ENCODE measurements around the gene TTC8. TPM values are rescaled to one million over a fixed set of nuclear protein-coding genes. Genes with fewer than 3 reads are reported as not detected.
"Not testable (repeated sequence)": the region's sequence is repeated elsewhere in the genome, so short reads cannot be mapped to it uniquely, and the experiment has no call there.

The TTC8 gene
- polyA plus RNA-seq, 1 donor, result 17.4 TPM

- DNase-seq, result no peak
These were observed 1.1 kb downstream of the TTC8 start for GRCh38 chr14:88825503-88825902.

- DNase-seq, result no peak
These were observed 4.7 kb downstream of the TTC8 start for GRCh38 chr14:88829188-88829587.

GRCh38 chr14:88829685-88830302, 5.3 kb downstream of the TTC8 start:
- no peak for DNase-seq

GRCh38 chr14:88831284-88831683, 6.8 kb downstream of the TTC8 start:
- DNase-seq, result no peak

DNA sequence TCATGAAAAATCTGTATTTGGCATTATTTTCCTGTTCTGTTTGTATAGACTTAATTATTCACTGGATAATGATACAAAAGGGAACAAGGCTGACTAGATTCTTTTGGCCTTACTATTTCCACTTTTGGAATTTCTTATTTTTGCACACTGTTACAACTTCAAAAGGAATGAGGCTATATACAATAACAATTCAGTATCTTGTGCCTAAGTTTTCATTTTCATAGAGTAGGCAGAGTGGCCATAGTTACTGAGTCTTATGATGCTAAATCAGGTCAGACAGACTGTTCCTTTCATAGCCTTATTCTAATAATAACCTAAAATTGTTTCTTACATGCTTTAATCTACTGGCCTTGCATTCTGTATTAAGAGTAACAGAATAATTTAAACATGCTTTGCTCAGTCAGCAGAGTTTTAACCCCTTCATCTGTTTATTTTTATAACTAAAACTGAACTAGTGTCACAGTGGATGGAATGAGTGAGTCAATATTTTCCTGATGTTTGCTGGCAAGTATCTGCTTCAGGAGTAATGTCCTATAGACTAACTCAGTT, 10.5 kb downstream of the TTC8 start:
- no peak for DNase-seq

- no peak for DNase-seq
These were observed 11.2 kb downstream of the TTC8 start for GRCh38 chr14:88835661-88836060.

- DNase-seq, result no peak
These were observed 13.0 kb downstream of the TTC8 start for GRCh38 chr14:88837495-88837894.

DNA sequence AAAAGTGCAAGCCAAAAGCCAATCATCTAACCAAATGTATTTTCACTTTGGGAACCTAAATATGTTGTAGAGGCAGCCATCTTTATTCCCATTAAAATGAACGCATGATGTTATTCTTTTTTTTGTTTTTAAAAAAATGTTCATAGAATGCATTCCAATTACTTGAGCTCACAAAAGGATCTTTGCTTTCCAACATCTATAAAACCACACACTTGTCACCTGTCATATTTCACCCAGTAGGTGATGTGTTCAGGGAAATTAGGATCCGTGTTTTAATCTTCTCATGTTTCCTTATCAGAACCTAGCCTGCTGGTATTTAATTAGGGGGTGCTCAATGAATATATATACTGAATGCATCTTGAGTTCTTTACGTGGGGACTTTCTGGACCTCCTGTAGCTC, 13.6 kb downstream of the TTC8 start:
- no peak for DNase-seq

DNA sequence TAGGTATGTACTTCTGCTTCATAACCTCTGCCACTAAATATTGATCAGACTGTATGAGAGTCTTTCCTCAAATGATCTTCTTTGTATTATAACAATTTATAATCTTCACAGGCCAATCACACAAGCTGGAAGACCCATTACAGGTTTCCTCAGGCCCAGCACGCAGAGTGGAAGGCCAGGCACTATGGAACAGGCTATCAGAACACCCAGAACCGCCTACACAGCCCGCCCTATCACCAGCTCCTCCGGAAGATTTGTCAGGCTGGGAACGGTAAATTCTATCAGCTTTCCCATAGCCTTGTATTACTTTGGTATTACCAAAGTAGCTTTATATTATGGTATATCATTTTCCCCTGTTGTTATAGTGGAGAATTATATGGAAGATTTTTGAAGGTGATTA, 16.5 kb downstream of the TTC8 start:
- no peak for DNase-seq

GRCh38 chr14:88841741-88842140, 17.3 kb downstream of the TTC8 start:
- DNase-seq, result no peak

DNA sequence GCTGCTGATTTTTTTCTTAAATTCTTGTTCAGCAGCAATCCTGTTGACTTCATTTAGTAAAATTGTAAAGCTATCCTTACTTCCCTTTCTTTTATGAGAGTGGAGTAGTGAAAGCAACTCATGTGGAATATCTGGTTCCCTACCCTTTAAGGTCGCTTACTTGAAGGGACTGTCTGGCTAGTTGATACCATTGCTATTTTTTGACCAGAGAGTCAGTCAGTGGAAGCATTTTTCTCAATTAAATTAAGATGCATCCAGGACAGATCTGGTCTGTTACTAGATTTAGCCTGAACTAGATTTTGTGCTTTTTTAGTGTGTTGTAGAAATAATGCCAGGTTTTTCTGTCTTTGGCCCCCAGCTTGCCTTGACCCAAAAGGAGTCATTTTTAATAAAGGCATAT, 18.0 kb downstream of the TTC8 start:
- DNase-seq, result no peak

GRCh38 chr14:88844980-88845491, 20.6 kb downstream of the TTC8 start:
- DNase-seq, result no peak

DNA sequence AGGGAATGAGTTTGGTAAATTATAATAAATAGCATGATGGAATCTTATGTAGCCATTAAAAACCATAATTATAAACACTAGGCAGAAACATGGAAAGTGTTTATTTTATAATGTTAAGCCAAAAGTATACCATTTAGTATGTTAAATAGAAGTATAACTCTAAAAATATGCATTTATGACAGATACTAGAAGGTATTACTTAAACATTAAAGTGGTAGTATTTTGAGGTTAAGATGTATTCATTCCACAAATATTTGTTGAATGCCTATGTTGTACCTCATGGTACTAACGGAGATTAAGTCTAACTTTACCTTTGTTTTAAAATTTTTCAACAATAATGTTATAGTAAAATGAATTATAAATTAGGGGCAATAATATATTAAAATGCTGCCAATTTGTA, 24.1 kb downstream of the TTC8 start:
- no peak for DNase-seq

DNA sequence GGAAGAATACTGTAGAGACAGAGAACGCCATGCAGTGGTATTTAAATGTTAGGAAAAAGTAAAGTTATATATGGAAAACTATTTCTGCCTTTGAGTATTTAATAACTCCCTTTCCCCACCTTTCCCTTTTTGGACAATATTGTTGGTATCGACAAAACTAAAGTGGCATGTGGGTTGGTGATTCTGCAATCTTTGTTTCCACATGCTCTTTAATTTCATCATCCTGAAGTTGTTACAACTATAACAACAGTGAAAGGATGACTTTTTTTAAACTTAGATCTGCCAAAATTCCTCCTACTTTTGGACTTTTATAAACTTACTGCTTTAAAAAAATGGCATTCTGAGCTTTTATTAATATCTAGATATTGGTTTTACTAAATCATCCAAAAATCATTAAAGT, 25.3 kb downstream of the TTC8 start:
- no peak for DNase-seq

- DNase-seq, result no peak
These were observed 27.1 kb downstream of the TTC8 start for GRCh38 chr14:88851587-88851986.

DNA sequence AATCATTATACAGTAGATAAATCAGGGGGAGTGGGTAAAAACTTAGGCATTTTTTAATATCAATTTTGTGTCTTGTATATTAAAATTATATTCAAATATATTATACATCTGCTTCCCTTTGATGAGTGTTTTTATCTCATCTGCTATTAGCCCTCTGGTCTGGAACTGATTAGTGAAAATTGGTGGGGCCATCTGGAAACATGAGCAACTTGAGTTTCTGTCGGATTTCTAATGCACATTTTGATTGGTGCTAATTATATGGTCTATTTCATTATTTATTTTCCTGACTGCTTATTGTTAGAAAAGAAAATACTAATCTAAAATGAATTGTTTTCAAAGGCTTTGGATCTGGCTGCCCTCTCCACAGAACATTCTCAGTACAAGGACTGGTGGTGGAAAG, 28.2 kb downstream of the TTC8 start:
- no peak for DNase-seq

DNA sequence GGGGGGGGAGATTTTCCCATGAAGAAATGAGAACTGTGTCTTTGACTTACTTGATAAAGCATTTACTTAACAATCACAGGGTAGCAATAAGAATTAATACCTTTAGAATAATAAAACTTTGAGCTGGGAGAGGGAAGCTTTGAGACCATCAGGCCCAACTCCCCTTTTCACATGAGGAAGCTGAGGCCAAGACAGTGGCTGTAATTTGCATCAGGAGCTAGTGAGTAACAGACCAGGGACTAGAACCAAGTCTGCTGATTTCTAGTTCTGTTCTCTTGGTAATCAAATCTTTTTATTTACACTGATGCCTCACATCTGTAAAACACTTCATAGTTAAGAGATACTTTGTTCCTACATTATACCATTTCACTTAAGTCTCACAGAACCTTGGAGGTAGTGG, 28.7 kb downstream of the TTC8 start:
- DNase-seq, result no peak

GRCh38 chr14:88856786-88857366, 32.4 kb downstream of the TTC8 start:
- DNase-seq, result no peak

- DNase-seq, result not testable (repeated sequence)
These were observed 33.4 kb downstream of the TTC8 start for GRCh38 chr14:88857861-88858260.

DNA sequence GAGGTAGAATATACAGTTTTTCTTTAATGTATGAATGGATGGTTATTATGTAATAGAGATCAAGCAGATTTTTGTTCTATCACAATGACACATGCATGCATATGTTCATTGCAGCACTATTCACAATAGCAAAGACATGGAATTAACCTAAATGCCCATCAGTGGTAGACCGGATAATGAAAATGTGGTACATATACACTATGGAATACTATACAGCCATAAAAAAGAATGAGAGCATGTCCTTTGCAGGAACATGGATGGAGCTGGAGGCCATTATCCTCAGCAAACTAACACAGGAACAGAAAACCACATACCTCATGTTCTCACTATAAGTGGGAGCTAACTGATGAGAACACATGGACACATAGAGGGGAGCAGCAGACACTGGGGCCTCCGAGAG, 34.7 kb downstream of the TTC8 start:
- DNase-seq, result not testable (repeated sequence)

DNA sequence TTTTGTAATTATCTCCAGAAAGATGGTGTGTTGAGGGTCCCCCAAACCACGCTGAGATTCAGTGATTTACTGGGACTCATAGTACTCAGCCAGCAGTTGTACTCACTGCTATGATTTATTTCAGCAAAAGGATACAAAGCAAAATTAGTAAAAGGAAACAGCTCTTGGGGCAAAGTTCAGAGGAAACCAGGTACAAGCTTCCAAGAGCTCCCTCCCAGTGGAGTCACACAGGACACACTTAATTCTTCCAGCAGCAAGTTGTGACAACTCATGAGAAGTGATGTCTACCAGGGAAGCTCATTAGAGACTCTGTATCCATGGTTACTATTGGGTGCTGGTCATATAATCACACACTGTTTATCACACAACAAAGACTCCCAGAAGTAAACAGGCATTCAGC, 38.7 kb downstream of the TTC8 start:
- DNase-seq, result no peak

GRCh38 chr14:88864198-88864597, 39.7 kb downstream of the TTC8 start:
- DNase-seq, result no peak

DNA sequence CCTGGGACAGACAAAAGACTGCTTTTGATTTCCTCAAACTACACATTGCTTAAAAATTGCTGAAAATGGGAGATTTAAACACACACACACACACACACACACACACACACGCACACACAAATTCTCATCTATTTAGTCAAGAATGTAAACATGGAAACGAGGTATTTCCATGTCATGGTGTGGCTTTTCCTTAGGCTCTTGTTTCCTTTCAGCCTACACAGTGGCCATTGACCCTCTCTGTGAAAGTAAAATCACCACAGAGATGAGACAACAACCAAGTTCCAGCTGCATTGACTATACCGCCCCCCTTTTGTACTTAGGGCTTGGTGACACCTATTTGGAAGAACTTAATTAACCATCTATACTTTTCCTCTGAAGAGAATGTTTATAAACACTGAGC, 41.9 kb downstream of the TTC8 start:
- no peak for DNase-seq

DNA sequence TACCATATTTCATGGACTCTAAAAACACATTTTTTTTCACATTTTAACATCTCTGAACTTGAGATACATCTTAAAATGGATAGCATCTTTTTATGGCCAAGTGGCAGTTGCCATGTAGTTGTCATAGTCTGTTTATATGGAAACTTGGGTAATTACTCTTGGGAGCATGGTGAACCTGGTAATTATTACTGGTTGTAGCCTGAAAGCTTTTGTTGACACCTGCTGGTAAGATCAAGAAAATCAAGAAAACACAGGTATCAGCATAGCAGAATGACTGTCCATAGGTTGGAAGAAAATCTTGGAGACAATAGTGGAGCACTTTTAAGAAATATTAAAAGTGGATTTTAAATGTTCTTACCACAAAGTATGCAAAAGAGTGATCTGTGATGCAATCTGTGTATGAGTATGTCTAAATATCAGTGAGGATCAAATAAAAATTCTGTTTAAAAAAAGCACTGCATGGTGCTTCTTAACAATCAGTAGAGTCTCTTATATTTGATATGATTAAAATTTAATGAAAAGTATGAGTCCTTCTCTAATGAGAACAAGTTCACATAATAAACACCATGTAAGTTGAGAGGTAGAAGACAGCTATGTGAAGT, 44.2 kb downstream of the TTC8 start:
- peak; percentile 3 for DNase-seq
